IMR-90 (cell line): ENCODE measurements around the gene FCRLB. TPM values are rescaled to one million over a fixed set of nuclear protein-coding genes. Genes with fewer than 3 reads are reported as not detected.

Experiments
- ATAC-seq: fragments of 200-7000 bp; cut with Tn5 transposase; 2 replicates; pipeline ENCODE4 v1.9.1; 2020; ENCODE audit warnings: low read depth, mild to moderate bottlenecking, moderate library complexity
- BruUV-seq: library from RNA; stranded (reverse); fragments of 400-500 nt; replicated peaks from 2 replicates; lab custom pipeline; 2021; lab: Mats Ljungman, UMichigan
- CTCF ChIA-PET: fragments of 300-600 bp; formaldehyde crosslinking; extraction: SDS; loops from one replicate; lab custom pipeline; 2021; ENCODE audit warnings: antibody characterized with exemption; lab: Yijun Ruan, JAX
- POLR2A ChIA-PET: fragments of 300-600 bp; sonication (Branson Sonifier 250); formaldehyde crosslinking; loops from one replicate; lab custom pipeline; 2022; ENCODE audit warnings: antibody characterized with exemption; ENCODE audit not compliant: unreplicated experiment; lab: Charles Lee
- DNase-seq: peaks from one replicate; pipeline ENCODE4 v3.0.0; 2013
- H2AFZ ChIP-seq: replicated peaks from 2 replicates; pipeline ENCODE3; 2013; ENCODE audit warnings: low read length, mild to moderate bottlenecking; ENCODE audit not compliant: poor library complexity
- H2AK5ac ChIP-seq: 2 replicates; pipeline ENCODE4 v1.6.1; 2013; ENCODE audit warnings: low read depth, low read length, inconsistent platforms
- H2AK9ac ChIP-seq: replicated peaks from 2 replicates; pipeline ENCODE3; 2013; ENCODE audit warnings: mild to moderate bottlenecking, low read depth, low read length, moderate library complexity; ENCODE audit not compliant: poor library complexity
- H2BK120ac ChIP-seq: 2 replicates; pipeline ENCODE4 v1.6.1; 2013; ENCODE audit warnings: low read depth, low read length, inconsistent platforms
- H2BK15ac ChIP-seq: 3 replicates; pipeline ENCODE4 v1.6.1; 2013; ENCODE audit warnings: low read depth, low read length, inconsistent platforms
- H2BK20ac ChIP-seq: 2 replicates; pipeline ENCODE4 v1.6.1; 2013; ENCODE audit warnings: low read depth, mild to moderate bottlenecking, inconsistent platforms, low read length, moderate library complexity
- H2BK5ac ChIP-seq: 2 replicates; pipeline ENCODE4 v1.6.1; 2013; ENCODE audit warnings: mild to moderate bottlenecking, low read depth, low read length, inconsistent platforms; ENCODE audit not compliant: poor library complexity, severe bottlenecking
- H3K14ac ChIP-seq: replicated peaks from 2 replicates; pipeline ENCODE4 v1.6.1; 2013; ENCODE audit warnings: low read depth, low read length, inconsistent platforms
- H3K18ac ChIP-seq: 2 replicates; pipeline ENCODE4 v1.6.1; 2013; ENCODE audit warnings: low read depth, low read length, control low read depth
- H3K23ac ChIP-seq: 2 replicates; pipeline ENCODE4 v1.6.1; 2013; ENCODE audit warnings: low read depth, low read length, inconsistent platforms
- H3K27ac ChIP-seq: 2 replicates; pipeline ENCODE4 v1.5.1; 2013; ENCODE audit warnings: mild to moderate bottlenecking, control low read depth, low read length; ENCODE audit not compliant: insufficient read depth
- H3K27me3 ChIP-seq: 2 replicates; pipeline ENCODE4 v1.6.1; 2013; ENCODE audit warnings: low read length; ENCODE audit not compliant: control insufficient read depth, insufficient read depth
- H3K36me3 ChIP-seq: 2 replicates; pipeline ENCODE4 v1.6.1; 2013; ENCODE audit warnings: low read length, mixed read lengths; ENCODE audit not compliant: control insufficient read depth, insufficient read depth
- H3K4ac ChIP-seq: 2 replicates; pipeline ENCODE4 v1.6.1; 2013; ENCODE audit warnings: low read depth, low read length, inconsistent platforms
- H3K4me1 ChIP-seq: 2 replicates; pipeline ENCODE4 v1.6.1; 2013; ENCODE audit warnings: low read length, mixed read lengths; ENCODE audit not compliant: control insufficient read depth, insufficient read depth
- H3K4me2 ChIP-seq: 2 replicates; pipeline ENCODE4 v1.6.1; 2013; ENCODE audit warnings: low read depth, mild to moderate bottlenecking, control low read depth, low read length, moderate library complexity
- H3K4me3 ChIP-seq: 2 replicates; pipeline ENCODE4 v1.5.1; 2013; ENCODE audit warnings: low read depth, mild to moderate bottlenecking, control low read depth, low read length, moderate library complexity; ENCODE audit not compliant: insufficient read depth
- H3K56ac ChIP-seq: 2 replicates; pipeline ENCODE4 v1.6.1; 2013; ENCODE audit warnings: low read length, inconsistent platforms; ENCODE audit not compliant: insufficient read depth; ENCODE audit errors: extremely low read depth
- H3K79me1 ChIP-seq, 2 experiments: 2 replicates each; pipeline ENCODE4 v1.6.1; 2013; ENCODE audit warnings: low read length in 2 of 2, inconsistent platforms in 1 of 2, low read depth in 1 of 2
- H3K9ac ChIP-seq: 2 replicates; pipeline ENCODE4 v1.6.1; 2013; ENCODE audit warnings: low read depth, low read length, control low read depth
- H3K9me1 ChIP-seq: 2 replicates; pipeline ENCODE4 v1.6.1; 2013; ENCODE audit warnings: low read length, inconsistent platforms; ENCODE audit not compliant: insufficient read depth
- H3K9me3 ChIP-seq: 2 replicates; pipeline ENCODE4 v1.6.1; 2013; ENCODE audit warnings: low read length; ENCODE audit not compliant: control insufficient read depth, insufficient read depth
- H4K20me1 ChIP-seq: 2 replicates; pipeline ENCODE4 v1.6.1; 2013; ENCODE audit warnings: low read length, inconsistent platforms; ENCODE audit not compliant: insufficient read depth
- H4K5ac ChIP-seq: 2 replicates; pipeline ENCODE4 v1.6.1; 2013; ENCODE audit warnings: mild to moderate bottlenecking, low read depth, low read length, control low read depth
- H4K8ac ChIP-seq, 2 experiments: 2 replicates each; pipeline ENCODE4 v1.6.1; 2013; ENCODE audit warnings: low read depth in 2 of 2, low read length in 2 of 2, control low read depth in 1 of 2, inconsistent platforms in 1 of 2
- H4K91ac ChIP-seq: 2 replicates; pipeline ENCODE4 v1.6.1; 2013; ENCODE audit warnings: low read depth, low read length, inconsistent platforms; ENCODE audit not compliant: insufficient read depth
- BHLHE40 ChIP-seq: fragments of 150-350 bp; IDR thresholded peaks from 2 replicates; pipeline ENCODE4 v1.6.1; 2016; ENCODE audit warnings: mild to moderate bottlenecking, low read depth, low read length
- CHD1 ChIP-seq: IDR thresholded peaks from 2 replicates; pipeline ENCODE4 v1.6.1; 2012; ENCODE audit warnings: low read depth, low read length, improper control_type of control experiment
- FOS ChIP-seq: fragments of 150-350 bp; IDR thresholded peaks from 2 replicates; pipeline ENCODE4 v1.6.1; 2016; ENCODE audit warnings: low read depth, low read length
- MAZ ChIP-seq: IDR thresholded peaks from 2 replicates; pipeline ENCODE4 v1.6.1; 2012; ENCODE audit warnings: low read depth, mild to moderate bottlenecking, low read length, improper control_type of control experiment, moderate library complexity, borderline replicate concordance
- POLR2A ChIP-seq: IDR thresholded peaks from 2 replicates; pipeline ENCODE4 v1.6.1; 2012; ENCODE audit warnings: mild to moderate bottlenecking, low read depth, low read length
- RCOR1 ChIP-seq: IDR thresholded peaks from 2 replicates; pipeline ENCODE4 v1.6.1; 2012; ENCODE audit warnings: mild to moderate bottlenecking, low read length, improper control_type of control experiment; ENCODE audit not compliant: insufficient replicate concordance
- RFX5 ChIP-seq: IDR thresholded peaks from 2 replicates; pipeline ENCODE4 v1.8.0; 2012; ENCODE audit warnings: low read depth, mild to moderate bottlenecking, low read length, moderate library complexity
- WGBS, 2 experiments: methylation state at CpG; one replicate each; pipeline versions ENCODE4 v1.1.5 to v1.1.7; 2013; ENCODE audit warnings: missing lambda C conversion rate in 2 of 2; ENCODE audit not compliant: insufficient read length in 1 of 2; ENCODE audit errors: extremely low coverage in 2 of 2; 5-methylcytosine and 5-hydroxymethylcytosine counted together
- dilution Hi-C: fragments of 300-500 bp; cut with HindIII; formaldehyde crosslinking; loops from one replicate; pipeline ENCODE4 v1.14.3; 2018; ENCODE audit warnings: low sequenced_read_pairs; ENCODE audit not compliant: unreplicated experiment
- in situ Hi-C: fragments of 300-500 bp; cut with MboI; formaldehyde crosslinking; loops from 3 replicates; pipeline ENCODE4 v1.14.3; 2019; ENCODE audit warnings: low sequenced_read_pairs, inconsistent platforms, mixed read lengths
- intact Hi-C: fragments of 100-400 bp; cut with micrococcal nuclease; formaldehyde crosslinking; loops from 2 replicates; pipeline ENCODE4 v1.10.0; 2022
- polyA plus RNA-seq, 3 experiments: library from polyadenylated mRNA; depleted of rRNA; stranded (reverse); fragments of >200 nt; gene quantifications; 2 replicates each; pipeline ENCODE4 v1.2.3, GENCODE V29; 2012; ENCODE audit warnings: low replicate concordance in 1 of 3
- total RNA-seq: library from RNA; depleted of rRNA; stranded (reverse); fragments of >200 nt; gene quantifications from 2 replicates; pipeline ENCODE4 v1.2.3, GENCODE V29; 2012
- TF ChIP-seq, protein P1 (sequence below): fragments of 150-350 bp; IDR thresholded peaks from 2 replicates; pipeline ENCODE4 v1.6.1; 2017; ENCODE audit warnings: mild to moderate bottlenecking, antibody characterized with exemption, low read length, low read depth

FCRLB gene
- total and polyA plus RNA-seq, 2 of the 4 experiments (the other 2 are of a cell fraction), result 0.90 to 2.2 TPM

- ChIA-PET CTCF (interaction anchor here (0.7 to 2.0 kb wide), 3 partner anchors 10 to 15 kb away, joined by 3 to 8 read pairs (median 3); no protein-coding TSS in a partner anchor), POLR2A (interaction anchor here (0.7 kb wide), 1 partner anchor 196 kb away, joined by 4 read pairs; no protein-coding TSS in a partner anchor)
- Histone ChIP-seq H3K56ac (peak overlapping the region; percentile 55), H3K23ac (peak overlapping the region; percentile 94), H4K20me1 (no peaks in the 10 kb centered on the region), H3K4me1 (peaks cover 3% of the 10 kb centered on the region), H4K91ac (peak overlapping the region; percentile 69; the same call in 1 of the 2 replicates), H3K79me1 (peaks cover 3 to 13% of the 10 kb centered on the region in 2 experiments; a peak in 1 of 4 replicates), H3K4me3 (peak overlapping the region; percentile 98), H3K14ac (peak overlapping the region; percentile 82), H3K36me3 (no peaks in the 10 kb centered on the region), H2BK120ac (peak overlapping the region; percentile 65), H3K27me3 (no peaks in the 10 kb centered on the region), H2AFZ (peak overlapping the region; percentile 96), H3K27ac (peak overlapping the region; percentile 91), H2AK5ac (peak overlapping the region; percentile 78), H2BK15ac (peak overlapping the region; percentile 23; the same call in 1 of the 3 replicates), H3K4me2 (peak overlapping the region; percentile 90), H2BK20ac (no peak overlapping the region), H2AK9ac (peak overlapping the region; percentile 92), H4K8ac (peak overlapping the region; percentile 71 to 85), H2BK5ac (peak overlapping the region; percentile 88), H3K18ac (peak overlapping the region; percentile 68), H3K4ac (peak overlapping the region; percentile 92), H3K9ac (peak overlapping the region; percentile 87), H4K5ac (peak overlapping the region; percentile 86), H3K9me1 (peaks cover 16% of the 10 kb centered on the region; the same call in 1 of the 2 replicates), H3K9me3 (no peaks in the 10 kb centered on the region)
- TF ChIP-seq BHLHE40 (peak; percentile 74), FOS (no peak), RFX5 (no peak), POLR2A (peak; percentile 31; the same call in 1 of the 2 replicates), RCOR1 (no peak), CHD1 (no peak), MAZ (peak; percentile 14; the same call in 1 of the 2 replicates)
- TF ChIP-seq, protein P1, sequence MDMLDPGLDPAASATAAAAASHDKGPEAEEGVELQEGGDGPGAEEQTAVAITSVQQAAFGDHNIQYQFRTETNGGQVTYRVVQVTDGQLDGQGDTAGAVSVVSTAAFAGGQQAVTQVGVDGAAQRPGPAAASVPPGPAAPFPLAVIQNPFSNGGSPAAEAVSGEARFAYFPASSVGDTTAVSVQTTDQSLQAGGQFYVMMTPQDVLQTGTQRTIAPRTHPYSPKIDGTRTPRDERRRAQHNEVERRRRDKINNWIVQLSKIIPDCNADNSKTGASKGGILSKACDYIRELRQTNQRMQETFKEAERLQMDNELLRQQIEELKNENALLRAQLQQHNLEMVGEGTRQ, result peak; percentile 2; the same call in 1 of the 2 replicates
- 0% methylated on average over 47 of the region's 83 CpGs; no CpG with 5 or more reads in 1 of the 2 experiments for WGBS, 2 experiments
- dilution Hi-C loops (no loop called here), intact Hi-C loops (no loop called here), in situ Hi-C loops (loop anchor here (25.0 kb wide), 1 partner anchor 89 kb away; the partner anchor contains the start of gene FCGR3B)
- no TSS peak for BruUV-seq
- DNase-seq, result peak; percentile 79
- peak; percentile 85 for ATAC-seq
Measured at GRCh38 chr1:161726473-161727255, 5.3 kb downstream of the FCRLB start.
